CD4-positive, alpha-beta T cell (primary cell): ENCODE data around the gene HBB. TPM values are rescaled to one million over a fixed set of nuclear protein-coding genes. Genes with fewer than 3 reads are reported as not detected.

Experiments
- ATAC-seq: fragments of 200-7000 bp; cut with Tn5 transposase; one replicate; pipeline ENCODE4 v1.10.0; 2022; ENCODE audit warnings: mild to moderate bottlenecking; ENCODE audit not compliant: poor library complexity
- CTCF ChIA-PET: fragments of 350-600 bp; sonication (Branson Sonifier 250); formaldehyde crosslinking; loops from one replicate; lab custom pipeline; 2021; ENCODE audit warnings: antibody characterized with exemption, inconsistent platforms; lab: Charles Lee
- POLR2A ChIA-PET: fragments of 350-600 bp; sonication (Branson Sonifier 250); formaldehyde crosslinking; loops from one replicate; lab custom pipeline; 2021; ENCODE audit warnings: antibody characterized with exemption, inconsistent platforms; lab: Charles Lee
- DNase-seq, 14 experiments: peaks; one replicate each; pipeline ENCODE4 v3.0.0-alpha.2; 2013 to 2020; ENCODE audit warnings: mixed read lengths in 2 of 14
- H3K27ac ChIP-seq, 2 donors: one replicate each; pipeline versions ENCODE4 v1.5.1 to v1.7.0; 2013; ENCODE audit warnings: low read length in 2 of 2, low read depth in 1 of 2, mild to moderate bottlenecking in 1 of 2
- H3K27me3 ChIP-seq, 2 experiments: 1 replicate in 1 of 2; 2 replicates in 1 of 2; pipeline versions ENCODE4 v1.6.1 to v1.7.0; 2013; ENCODE audit warnings: low read length in 2 of 2, control low read depth in 1 of 2, mild to moderate bottlenecking in 1 of 2, moderate library complexity in 1 of 2; ENCODE audit not compliant: insufficient read depth in 2 of 2, control insufficient read depth in 1 of 2
- H3K36me3 ChIP-seq: one replicate; pipeline ENCODE4 v1.6.1; 2013; ENCODE audit warnings: low read length, control low read depth; ENCODE audit not compliant: insufficient read depth
- H3K4me1 ChIP-seq: one replicate; pipeline ENCODE4 v1.6.1; 2013; ENCODE audit warnings: low read length, control low read depth; ENCODE audit not compliant: insufficient read depth
- H3K4me3 ChIP-seq: one replicate; pipeline ENCODE4 v1.5.1; 2013; ENCODE audit warnings: mild to moderate bottlenecking, low read length, moderate library complexity
- H3K9me3 ChIP-seq, 2 experiments: 1 replicate in 1 of 2; 2 replicates in 1 of 2; pipeline versions ENCODE4 v1.6.1 to v1.7.0; 2013; ENCODE audit warnings: low read length in 2 of 2, mild to moderate bottlenecking in 2 of 2, control low read depth in 1 of 2, moderate library complexity in 1 of 2; ENCODE audit not compliant: control insufficient read depth in 1 of 2, insufficient read depth in 1 of 2
- H3K27ac Mint-ChIP-seq: one replicate; pipeline ENCODE4 v1.8.0; 2020; ENCODE audit warnings: mixed read lengths
- H3K27me3 Mint-ChIP-seq: one replicate; pipeline ENCODE4 v1.8.0; 2021; ENCODE audit warnings: mixed read lengths
- H3K36me3 Mint-ChIP-seq: one replicate; pipeline ENCODE4 v1.8.0; 2021; ENCODE audit warnings: low read depth, mixed read lengths
- H3K4me1 Mint-ChIP-seq: one replicate; pipeline ENCODE4 v1.8.0; 2021; ENCODE audit warnings: low read depth, mixed read lengths
- H3K4me3 Mint-ChIP-seq: one replicate; pipeline ENCODE4 v1.8.0; 2020; ENCODE audit warnings: mild to moderate bottlenecking, mixed read lengths
- H3K9me3 Mint-ChIP-seq: one replicate; pipeline ENCODE4 v1.8.0; 2020; ENCODE audit warnings: mixed read lengths
- intact Hi-C, 2 experiments: fragments of 100-400 bp; cut with DNase I in 1 of 2; cut with micrococcal nuclease in 1 of 2; formaldehyde crosslinking; loops; one replicate each; pipeline versions ENCODE4 v1.15.1 to v1.9.0; 2023 to 2025; cut with DNase I, micrococcal nuclease
- total RNA-seq, 174 experiments: library from RNA in 2 of 174; stranded (reverse) in 2 of 174; gene quantifications; one replicate each; pipeline ENCODE4 v1.2.3 and lab custom pipeline; 2021 to 2026
- TF ChIP-seq, protein P1 (sequence below): fragments of 200-600 bp; IDR thresholded peaks from one replicate; pipeline ENCODE4 v1.8.0; 2022; ENCODE audit warnings: antibody characterized with exemption, mild to moderate bottlenecking

Gene HBB
- total RNA-seq, 2 experiments from 2014 or later: 0.45 TPM; not detected in 1

DNA sequence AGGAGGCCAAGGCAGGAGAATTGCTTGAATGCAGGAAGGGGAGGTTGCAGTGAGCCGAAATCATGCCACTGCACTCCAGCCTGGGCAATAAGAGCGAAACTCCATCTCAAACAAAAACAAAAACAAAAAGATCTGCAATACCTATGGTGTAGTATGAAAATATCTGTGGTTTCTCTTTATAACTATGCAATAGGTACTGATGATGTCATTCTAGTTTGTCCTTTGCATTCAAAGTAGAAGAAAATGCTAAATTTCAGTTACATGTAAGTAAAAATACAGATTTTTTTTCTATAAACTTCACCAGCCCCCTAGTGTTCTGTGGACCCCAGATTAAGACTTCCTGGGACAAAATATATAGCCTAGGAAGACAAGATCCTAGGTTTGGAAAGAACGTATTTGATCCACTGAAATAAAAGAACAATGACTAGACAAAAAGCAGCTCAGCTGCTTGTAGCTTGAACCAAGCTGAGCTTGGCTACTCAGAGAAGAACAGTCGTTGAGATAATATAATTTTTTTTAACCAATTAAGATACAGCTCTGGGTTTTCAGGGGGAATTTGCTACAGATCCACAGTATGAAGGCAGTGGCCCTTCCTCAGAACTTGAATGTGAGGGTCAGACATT lies 45.6 kb upstream of the HBB start:
- intact Hi-C loops: no loop called here
- no peaks in the 10 kb centered on the region for H3K9me3 ChIP-seq
- H3K4me3 ChIP-seq: no peak overlapping the region
- ChIA-PET POLR2A (no interaction called here), CTCF (no interaction called here)
- no peak for DNase-seq
- H3K36me3 ChIP-seq: no peaks in the 10 kb centered on the region
- no peak overlapping the region for H3K27ac Mint-ChIP-seq
- H3K27me3 ChIP-seq: no peaks in the 10 kb centered on the region
- H3K4me1 ChIP-seq: no peaks in the 10 kb centered on the region
- H3K4me3 Mint-ChIP-seq: no peak overlapping the region
- no peaks in the 10 kb centered on the region for H3K36me3 Mint-ChIP-seq
- H3K9me3 Mint-ChIP-seq: no peaks in the 10 kb centered on the region
- TF ChIP-seq, protein P1, sequence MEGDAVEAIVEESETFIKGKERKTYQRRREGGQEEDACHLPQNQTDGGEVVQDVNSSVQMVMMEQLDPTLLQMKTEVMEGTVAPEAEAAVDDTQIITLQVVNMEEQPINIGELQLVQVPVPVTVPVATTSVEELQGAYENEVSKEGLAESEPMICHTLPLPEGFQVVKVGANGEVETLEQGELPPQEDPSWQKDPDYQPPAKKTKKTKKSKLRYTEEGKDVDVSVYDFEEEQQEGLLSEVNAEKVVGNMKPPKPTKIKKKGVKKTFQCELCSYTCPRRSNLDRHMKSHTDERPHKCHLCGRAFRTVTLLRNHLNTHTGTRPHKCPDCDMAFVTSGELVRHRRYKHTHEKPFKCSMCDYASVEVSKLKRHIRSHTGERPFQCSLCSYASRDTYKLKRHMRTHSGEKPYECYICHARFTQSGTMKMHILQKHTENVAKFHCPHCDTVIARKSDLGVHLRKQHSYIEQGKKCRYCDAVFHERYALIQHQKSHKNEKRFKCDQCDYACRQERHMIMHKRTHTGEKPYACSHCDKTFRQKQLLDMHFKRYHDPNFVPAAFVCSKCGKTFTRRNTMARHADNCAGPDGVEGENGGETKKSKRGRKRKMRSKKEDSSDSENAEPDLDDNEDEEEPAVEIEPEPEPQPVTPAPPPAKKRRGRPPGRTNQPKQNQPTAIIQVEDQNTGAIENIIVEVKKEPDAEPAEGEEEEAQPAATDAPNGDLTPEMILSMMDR: no peak
- no peak overlapping the region for H3K27ac ChIP-seq
- no peaks in the 10 kb centered on the region for H3K4me1 Mint-ChIP-seq
- no peak for ATAC-seq
- H3K27me3 Mint-ChIP-seq: no peaks in the 10 kb centered on the region

DNA sequence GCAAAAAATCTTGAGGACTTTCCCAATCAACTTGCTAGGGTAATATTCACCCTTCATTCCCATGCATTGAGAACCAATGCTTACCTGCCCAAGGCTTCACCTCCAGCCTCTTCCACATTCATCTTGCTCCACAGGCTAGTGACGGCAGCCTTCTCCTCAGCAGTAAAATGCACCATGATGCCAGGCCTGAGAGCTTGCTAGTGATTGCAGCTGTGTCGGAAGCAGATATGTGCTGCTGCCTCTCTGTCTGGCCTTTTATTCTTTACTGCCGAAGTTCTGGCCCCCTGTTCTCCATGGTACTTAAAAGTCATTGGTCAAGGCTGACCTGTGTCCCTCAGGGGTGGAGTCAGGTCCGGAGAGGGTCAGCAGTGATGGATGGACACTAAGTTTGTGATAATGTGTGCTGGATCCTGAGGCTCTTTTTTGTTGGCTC lies 42.9 kb upstream of the HBB start, which contains the start of gene HBE1:
Gene HBE1 (minus strand): TSS at position 231 of the 433 bp plus-strand sequence. CDS start 55 bp downstream, at position 176.
- H3K9me3 Mint-ChIP-seq: no peaks in the 10 kb centered on the region
- Histone ChIP-seq H3K27me3 (no peaks in the 10 kb centered on the region), H3K36me3 (no peaks in the 10 kb centered on the region), H3K4me3 (no peak within 1 kb of the TSS), H3K9me3 (no peaks in the 10 kb centered on the region), H3K27ac (no peak within 1 kb of the TSS), H3K4me1 (no peaks in the 10 kb centered on the region)
- no peak within 1 kb of the TSS for H3K27ac Mint-ChIP-seq
- ATAC-seq (no peak), DNase-seq (no peak)
- no peaks in the 10 kb centered on the region for H3K4me1 Mint-ChIP-seq
- H3K4me3 Mint-ChIP-seq: no peak within 1 kb of the TSS
- ChIA-PET POLR2A (no interaction called here), CTCF (no interaction called here)
- intact Hi-C loops: no loop called here
- no peaks in the 10 kb centered on the region for H3K27me3 Mint-ChIP-seq
- H3K36me3 Mint-ChIP-seq: no peaks in the 10 kb centered on the region
- TF ChIP-seq, protein P1: no peak

DNA sequence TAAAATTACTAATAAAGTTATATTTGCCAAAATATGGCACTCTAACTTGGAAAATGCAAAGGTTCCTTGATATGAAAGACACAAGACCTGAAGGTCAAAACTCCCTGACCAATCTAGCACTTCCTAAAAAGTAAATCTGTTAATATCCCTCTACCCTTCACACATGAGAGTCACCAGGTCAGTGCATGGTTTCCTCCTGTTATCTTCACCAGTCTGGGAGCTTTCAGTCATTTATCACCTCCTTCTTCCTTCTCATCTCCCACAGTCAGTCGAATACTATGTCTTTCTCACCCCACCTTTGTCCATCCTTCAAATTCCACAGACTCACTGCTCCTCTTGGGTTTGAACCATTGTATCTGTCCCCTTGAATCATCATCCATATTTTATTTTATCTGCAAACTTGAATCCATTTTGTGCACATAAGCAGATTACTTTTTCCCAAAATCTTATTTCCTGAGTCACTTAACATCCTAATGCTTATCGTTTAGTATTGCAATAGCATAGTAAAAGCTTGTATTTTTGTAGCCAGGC lies 40.2 kb upstream of the HBB start:
- Histone ChIP-seq H3K4me1 (no peaks in the 10 kb centered on the region), H3K27ac (no peak overlapping the region), H3K27me3 (no peaks in the 10 kb centered on the region), H3K9me3 (no peaks in the 10 kb centered on the region), H3K4me3 (no peak overlapping the region), H3K36me3 (no peaks in the 10 kb centered on the region)
- intact Hi-C loops: no loop called here
- no peak for DNase-seq
- ChIA-PET CTCF (no interaction called here), POLR2A (no interaction called here)
- no peak overlapping the region for H3K4me3 Mint-ChIP-seq
- TF ChIP-seq, protein P1: no peak
- no peaks in the 10 kb centered on the region for H3K27me3 Mint-ChIP-seq
- ATAC-seq: no peak
- no peak overlapping the region for H3K27ac Mint-ChIP-seq
- no peaks in the 10 kb centered on the region for H3K36me3 Mint-ChIP-seq
- no peaks in the 10 kb centered on the region for H3K4me1 Mint-ChIP-seq
- no peaks in the 10 kb centered on the region for H3K9me3 Mint-ChIP-seq
